ENCODE measurements around the gene EPHA6.
"Not testable (repeated sequence)": the region's sequence is repeated elsewhere in the genome, so short reads cannot be mapped to it uniquely, and the experiment has no call there.

The EPHA6 gene

DNA sequence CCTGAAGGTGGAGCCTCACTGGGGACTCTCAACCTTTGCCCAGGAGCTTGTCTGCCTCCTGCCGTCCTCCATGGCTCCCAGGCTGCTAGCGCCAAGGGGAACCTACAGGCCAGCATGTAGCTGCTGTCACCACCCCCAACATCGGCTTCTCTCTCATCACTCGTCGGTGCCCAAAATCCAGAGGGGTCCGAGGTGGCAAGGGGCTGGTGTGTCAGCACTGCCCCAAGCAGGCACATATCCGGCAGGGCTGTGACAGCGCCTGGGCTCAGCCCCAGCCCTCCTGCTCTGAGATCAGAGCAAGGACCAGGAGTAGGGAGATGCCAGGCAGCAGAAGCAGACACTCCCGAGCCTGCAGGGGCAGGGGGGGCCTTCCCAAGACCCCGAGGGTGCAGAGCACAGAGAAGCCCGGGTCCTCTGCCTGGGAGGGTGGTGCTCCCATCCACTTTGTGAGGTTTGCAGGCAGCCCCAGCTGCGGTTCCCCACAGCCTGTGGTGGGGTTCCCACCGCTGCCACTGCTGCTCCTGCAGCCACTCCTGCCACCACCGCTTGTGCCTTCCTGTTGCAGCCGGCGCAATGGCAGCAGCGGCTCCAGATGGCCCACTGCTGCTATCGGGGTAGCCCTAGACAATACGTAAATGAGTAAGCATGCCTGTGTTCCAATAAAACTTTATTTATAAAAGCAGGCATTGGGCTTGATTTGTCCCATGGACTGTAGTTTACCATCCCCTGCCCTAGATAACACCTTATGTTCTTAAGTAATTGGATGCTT is 451.0 kb downstream of the EPHA6 start:
- DNase-seq (ENCODE audit: low read depth in 2 of 2, low spot score in 1 of 2): no peak

DNA sequence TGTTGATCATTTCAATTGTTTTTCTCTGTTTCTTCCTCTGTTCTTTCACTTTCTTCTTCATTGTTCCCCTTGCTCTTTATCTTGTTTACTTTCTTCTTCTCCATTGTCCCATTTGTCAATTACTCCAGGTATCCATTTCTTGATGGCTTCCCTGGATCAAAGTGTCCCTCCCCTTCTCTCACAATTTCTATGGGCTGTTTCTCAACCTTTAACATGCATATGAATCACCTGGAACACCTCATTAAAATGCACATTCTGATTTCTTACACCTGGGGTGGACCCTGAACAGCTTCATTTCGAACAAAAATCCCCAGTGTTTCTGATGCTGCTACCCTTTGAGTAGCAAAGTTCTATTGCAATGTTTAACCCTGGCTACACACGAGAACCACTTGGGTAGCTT is 454.8 kb downstream of the EPHA6 start:
- DNase-seq (ENCODE audit: low read depth in 2 of 2, low spot score in 1 of 2): no peak

DNA sequence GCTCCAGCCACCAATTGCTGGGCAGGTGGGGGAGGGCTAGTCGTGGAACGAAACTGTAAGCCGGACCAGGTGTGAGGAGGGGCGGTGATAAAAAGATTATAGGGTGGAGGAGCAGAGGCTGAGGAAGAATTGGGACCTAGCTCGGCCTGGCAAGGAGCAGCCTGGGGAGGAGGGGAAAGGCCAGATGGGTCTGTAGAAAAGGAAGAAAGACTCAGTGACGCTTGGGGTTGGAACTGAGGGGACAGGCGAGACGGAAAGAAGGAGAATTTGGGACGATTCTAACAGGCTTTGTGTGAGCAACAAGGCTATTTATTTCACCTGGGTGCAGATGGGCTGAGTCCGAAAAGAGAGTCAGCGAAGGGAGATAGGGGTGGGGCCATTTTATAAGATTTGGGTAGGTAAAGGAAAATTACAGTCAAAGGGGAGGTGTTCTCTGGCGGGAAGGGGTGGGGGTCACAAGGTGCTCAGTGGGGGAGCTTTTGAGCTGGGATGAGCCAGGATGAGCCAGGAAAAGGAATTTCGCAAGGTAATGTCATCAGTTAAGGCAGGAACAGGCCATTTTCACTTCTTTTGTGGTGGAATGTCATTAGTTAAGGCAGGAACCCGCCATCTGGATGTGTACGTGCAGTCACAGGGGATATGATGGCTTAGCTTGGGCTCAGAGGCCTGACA is 462.6 kb downstream of the EPHA6 start:
- DNase-seq (ENCODE audit: low read depth in 2 of 2, low spot score in 1 of 2): not testable (repeated sequence)

- no peak for DNase-seq (ENCODE audit: low read depth in 2 of 2, low spot score in 1 of 2)
These were observed 463.3 kb downstream of the EPHA6 start for GRCh38 chr3:97277708-97278107.

- DNase-seq (ENCODE audit: low read depth in 2 of 2, low spot score in 1 of 2): no peak
These were observed 464.1 kb downstream of the EPHA6 start for GRCh38 chr3:97278506-97278905.

DNA sequence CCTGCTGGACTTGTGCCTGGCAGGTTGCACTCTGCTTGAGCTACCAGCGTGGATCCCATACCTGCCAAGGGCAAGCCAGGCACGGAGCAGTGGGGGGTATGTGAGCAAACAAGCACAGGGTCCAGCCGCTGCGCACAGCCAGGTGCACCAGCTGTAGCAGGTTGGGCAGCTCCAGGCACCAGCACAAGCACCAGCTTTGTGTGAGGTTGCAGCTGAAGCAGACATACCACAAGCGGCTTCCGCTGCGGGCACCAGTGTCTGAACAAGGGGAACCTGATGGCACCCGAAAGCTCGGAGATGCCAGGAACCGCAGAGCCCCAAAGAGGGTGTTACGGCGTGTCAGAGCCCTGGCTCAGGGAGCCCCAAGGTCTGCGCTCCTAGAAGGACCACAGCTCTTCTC is 477.5 kb downstream of the EPHA6 start:
- no peak for DNase-seq (ENCODE audit: low read depth in 2 of 2, low spot score in 1 of 2)

DNA sequence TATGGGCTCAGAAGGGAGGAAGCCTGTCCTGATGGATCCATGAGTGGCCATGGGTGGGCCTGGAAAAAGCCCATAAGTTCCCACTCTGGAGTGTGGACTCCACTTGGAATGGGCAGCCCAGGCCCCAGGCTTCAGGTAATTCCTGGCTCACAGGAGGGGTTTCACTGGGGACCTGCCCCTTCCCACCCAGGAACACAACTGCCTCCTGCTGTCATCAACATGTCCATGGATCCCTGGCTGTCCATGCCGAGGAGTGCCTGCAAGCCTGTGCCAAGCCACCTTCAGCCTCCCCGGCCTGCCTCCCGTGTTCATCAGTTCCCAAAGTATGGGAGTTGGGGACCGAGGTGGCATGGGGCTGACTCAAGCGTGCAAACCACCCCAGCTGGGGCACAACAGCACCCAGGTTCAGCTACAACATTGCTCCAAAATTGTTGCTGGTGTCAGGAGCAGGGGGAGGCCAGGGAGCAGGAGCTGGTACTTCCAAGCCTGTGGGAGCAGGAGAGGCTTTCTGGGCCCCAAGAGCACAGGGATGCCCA is 479.3 kb downstream of the EPHA6 start:
- no peak for DNase-seq (ENCODE audit: low read depth in 2 of 2, low spot score in 1 of 2)

- DNase-seq (ENCODE audit: low read depth in 2 of 2, low spot score in 1 of 2): no peak
These were observed 482.6 kb downstream of the EPHA6 start for GRCh38 chr3:97297032-97297431.

GRCh38 chr3:97301114-97301513 is 486.7 kb downstream of the EPHA6 start:
- no peak for DNase-seq (ENCODE audit: low read depth in 2 of 2, low spot score in 1 of 2)

- DNase-seq (ENCODE audit: low read depth in 2 of 2, low spot score in 1 of 2): no peak
These were observed 491.8 kb downstream of the EPHA6 start for GRCh38 chr3:97306226-97306625.

DNA sequence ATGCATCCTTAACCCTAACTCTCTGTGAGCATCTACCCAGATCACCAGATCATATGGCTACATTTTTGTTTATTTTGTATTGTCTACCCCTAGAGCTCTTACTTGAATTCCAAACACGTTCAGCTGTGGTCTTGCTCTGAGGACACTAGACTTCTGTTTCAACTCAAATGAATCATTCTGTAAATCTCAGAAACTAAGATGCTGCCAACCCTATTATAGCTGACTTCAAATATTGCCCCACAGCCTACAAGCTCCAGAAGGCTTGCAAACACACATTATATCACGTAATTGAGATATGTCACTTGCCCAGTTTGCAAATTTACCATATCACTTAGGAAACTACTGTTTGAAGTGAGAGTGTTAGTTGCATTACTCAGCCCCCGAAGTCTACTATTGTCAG is 524.0 kb downstream of the EPHA6 start:
- no peak for DNase-seq (ENCODE audit: low read depth in 2 of 2, low spot score in 1 of 2)

DNA sequence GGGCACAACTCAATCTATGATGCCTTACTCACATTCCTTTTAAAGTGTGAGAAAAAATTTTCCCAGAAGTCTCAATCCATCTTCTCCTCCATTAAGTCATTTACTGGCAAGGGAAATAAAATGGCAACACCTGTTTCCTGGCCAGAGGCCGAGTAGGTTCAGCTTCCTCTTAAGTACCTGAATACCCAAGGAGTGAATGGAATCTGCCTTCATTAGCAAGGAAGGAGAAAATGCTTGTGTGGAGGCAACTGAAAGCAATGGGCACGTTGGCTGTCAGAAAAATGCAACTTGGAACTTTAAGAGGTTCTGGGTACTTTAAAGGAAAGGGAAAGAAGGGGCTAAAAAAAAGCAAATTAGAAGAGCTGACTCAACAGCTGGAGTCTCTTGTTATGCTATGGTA is 526.5 kb downstream of the EPHA6 start:
- no peak for DNase-seq (ENCODE audit: low read depth in 2 of 2, low spot score in 1 of 2)

DNA sequence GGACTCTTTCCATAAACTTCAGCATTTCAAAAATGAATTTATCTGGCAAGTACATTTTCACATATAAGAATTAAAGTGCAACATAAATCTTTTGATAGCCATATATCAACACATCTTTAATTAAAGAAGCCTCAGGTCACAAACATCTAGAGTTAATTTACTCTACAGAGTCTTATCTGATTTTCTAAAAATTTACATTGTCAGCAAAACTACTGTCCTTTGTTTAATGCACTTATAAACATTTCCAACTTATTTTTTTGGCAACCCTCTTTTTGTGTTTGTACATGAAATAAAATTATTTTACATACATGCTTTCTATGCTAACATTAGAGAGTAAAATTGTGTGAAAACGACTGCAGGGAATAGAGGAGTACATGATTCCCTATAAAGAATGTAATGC is 533.4 kb downstream of the EPHA6 start:
- no peak for DNase-seq (ENCODE audit: low read depth in 2 of 2, low spot score in 1 of 2)

GRCh38 chr3:97350971-97351370 is 536.6 kb downstream of the EPHA6 start:
- no peak for DNase-seq (ENCODE audit: low read depth in 2 of 2, low spot score in 1 of 2)

DNA sequence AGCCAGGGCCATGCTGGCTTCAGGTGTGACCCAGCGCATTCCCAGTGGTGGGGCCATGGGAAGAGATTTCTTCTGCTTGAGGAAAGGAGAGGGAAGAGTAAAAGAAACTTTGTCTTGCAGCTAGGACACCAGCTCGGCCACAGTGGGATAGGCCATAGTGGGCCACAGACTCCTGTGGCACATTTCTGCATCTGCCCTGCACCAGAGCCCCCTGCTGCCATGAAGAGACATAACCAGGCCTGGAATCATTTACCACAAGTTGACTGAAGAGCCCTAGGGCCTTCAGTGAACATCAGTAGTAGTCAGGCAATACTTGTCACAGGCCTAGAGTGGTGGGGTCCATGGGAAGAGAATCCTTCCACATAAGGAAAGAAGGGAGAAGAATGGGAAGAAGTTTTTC is 538.8 kb downstream of the EPHA6 start:
- DNase-seq (ENCODE audit: low read depth in 2 of 2, low spot score in 1 of 2): no peak

GRCh38 chr3:97359977-97360376 is 545.6 kb downstream of the EPHA6 start:
- no peak for DNase-seq (ENCODE audit: low read depth in 2 of 2, low spot score in 1 of 2)

DNA sequence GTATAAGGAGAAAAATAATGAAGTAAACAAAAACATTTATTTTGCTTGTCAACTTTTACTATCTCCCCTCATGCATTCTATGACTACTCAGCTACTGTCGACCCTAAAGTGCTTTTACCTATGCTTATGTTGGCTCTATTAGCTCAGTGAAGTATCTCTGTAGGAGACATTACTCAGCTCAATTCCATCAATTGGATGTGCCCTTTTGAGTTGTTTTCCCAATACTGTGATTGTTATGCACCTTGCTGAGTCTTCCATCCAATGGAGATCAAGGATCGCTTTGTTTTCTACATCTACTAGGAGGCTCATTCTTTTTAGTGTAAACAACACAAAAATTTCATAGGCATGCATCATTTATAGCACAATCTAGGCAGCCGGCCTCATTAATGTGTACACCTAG is 546.4 kb downstream of the EPHA6 start:
- no peak for DNase-seq (ENCODE audit: low read depth in 2 of 2, low spot score in 1 of 2)

DNA sequence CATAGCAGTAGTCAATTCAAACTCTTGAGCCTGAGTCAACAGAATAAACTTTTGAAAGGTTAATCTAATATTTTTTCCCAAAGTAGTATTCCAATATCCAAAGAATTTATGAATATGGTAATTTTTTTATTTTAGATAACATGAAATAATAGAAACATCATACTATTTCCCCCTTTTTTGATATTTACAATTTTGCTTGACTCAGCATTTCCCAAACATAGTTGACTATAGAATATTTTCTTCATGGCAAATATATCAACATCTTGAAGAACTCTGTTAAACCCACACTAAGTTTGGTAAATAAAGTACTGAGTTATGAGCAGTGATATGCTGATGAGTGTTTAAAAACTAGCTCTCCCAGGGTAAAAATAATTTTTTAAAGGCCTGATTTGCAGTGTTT is 570.2 kb downstream of the EPHA6 start:
- no peak for DNase-seq (ENCODE audit: low read depth in 2 of 2, low spot score in 1 of 2)

DNA sequence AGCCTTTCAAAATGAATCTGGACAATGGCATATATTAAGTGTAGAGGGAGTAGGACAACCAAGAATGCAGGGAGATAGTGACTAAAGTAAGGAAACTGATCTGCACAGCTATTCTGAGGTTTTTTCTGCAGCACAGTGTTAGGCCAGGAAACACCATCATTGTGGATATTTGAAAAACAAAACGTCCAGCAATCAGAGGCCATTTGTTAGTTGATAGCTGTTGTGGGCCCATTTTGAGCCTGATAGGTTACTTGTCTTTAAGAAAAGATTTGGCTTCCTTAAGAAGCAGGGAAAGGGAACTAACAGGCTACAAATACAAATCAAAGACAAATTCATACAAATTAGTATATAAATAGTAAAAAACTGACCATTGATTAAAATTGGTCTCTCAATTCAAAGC is 574.4 kb downstream of the EPHA6 start:
- DNase-seq (ENCODE audit: low read depth in 2 of 2, low spot score in 1 of 2): no peak

GRCh38 chr3:97389936-97390335 is 575.5 kb downstream of the EPHA6 start:
- DNase-seq (ENCODE audit: low read depth in 2 of 2, low spot score in 1 of 2): no peak

- DNase-seq (ENCODE audit: low read depth in 2 of 2, low spot score in 1 of 2): no peak
These were observed 576.8 kb downstream of the EPHA6 start for GRCh38 chr3:97391167-97391566.

DNA sequence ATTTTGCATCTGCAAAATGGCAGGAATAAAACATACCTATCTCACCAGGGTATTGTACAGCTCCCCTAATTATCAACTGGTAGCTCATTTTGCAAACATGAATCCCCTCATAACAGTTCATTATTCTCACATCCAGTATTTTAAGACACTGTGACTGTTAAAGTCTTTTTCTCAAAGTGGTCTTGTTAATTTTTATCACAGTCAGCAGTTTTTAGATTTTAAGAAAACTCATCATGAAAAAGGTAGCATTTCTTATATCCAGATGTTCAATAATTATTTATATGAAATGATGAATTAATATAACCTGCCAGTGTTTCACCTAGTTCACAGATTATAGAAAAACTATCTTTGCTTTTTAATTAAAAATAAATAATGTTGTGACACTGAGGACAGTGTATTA is 595.2 kb downstream of the EPHA6 start:
- no peak for DNase-seq (ENCODE audit: low read depth in 2 of 2, low spot score in 1 of 2)

DNA sequence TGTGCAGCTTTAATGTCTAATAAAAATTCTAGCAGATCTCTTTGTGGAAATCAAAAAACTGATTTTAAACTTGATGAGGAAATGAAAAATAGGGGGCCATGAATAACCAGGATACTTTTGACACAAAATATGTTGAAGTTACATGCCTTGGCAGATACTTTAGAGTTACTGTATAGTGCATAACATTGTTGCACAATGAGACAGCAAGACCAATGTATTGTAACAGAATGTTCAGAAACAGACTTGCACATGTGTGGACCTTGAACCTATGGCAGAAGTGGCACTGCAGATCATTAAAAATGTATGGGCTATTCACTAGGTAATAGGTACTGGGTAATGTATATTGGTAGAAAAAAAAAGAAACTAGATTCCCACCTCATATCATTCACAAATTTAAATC is 607.2 kb downstream of the EPHA6 start:
- no peak for DNase-seq (ENCODE audit: low read depth in 2 of 2, low spot score in 1 of 2)
